ENCODE data around the gene MOB1A. TPM values are rescaled to one million over a fixed set of nuclear protein-coding genes. Genes with fewer than 3 reads are reported as not detected.
A peak's percentile ranks its signal among the peaks of the same experiment; 100 is the strongest.

Gene MOB1A
- polyA plus RNA-seq, 1 donor (not counting 4 experiments of a cell fraction or from before 2014, with no cell fraction given), result 92.4 TPM

GRCh38 chr2:74186038-74186437 lies 7.4 kb upstream of the MOB1A start:
- Histone ChIP-seq H3K27me3 (ENCODE audit: control insufficient read depth, extremely low read depth, insufficient read depth, low read length) (no peaks in the 10 kb centered on the region), H3K36me3 (ENCODE audit: control insufficient read depth in 2 of 2, extremely low read depth in 1 of 2, insufficient read depth in 2 of 2, low read length in 2 of 2) (no peaks in the 10 kb centered on the region), H4K20me1 (ENCODE audit: control insufficient read depth, extremely low read depth, insufficient read depth, low read length) (no peaks in the 10 kb centered on the region), H3K4me3 (ENCODE audit: control insufficient read depth in 2 of 3, extremely low read depth in 1 of 3, insufficient read depth in 2 of 3, low read depth in 1 of 3, low read length in 3 of 3) (no peak overlapping the region), H3K9me3 (ENCODE audit: control insufficient read depth, low read depth, low read length) (no peaks in the 10 kb centered on the region), H3K9ac (ENCODE audit: control insufficient read depth, extremely low read depth, insufficient read depth, low read length) (no peak overlapping the region), H3K4me2 (ENCODE audit: control insufficient read depth, extremely low read depth, insufficient read depth, low read depth, low read length) (no peak overlapping the region), H3K9me1 (ENCODE audit: control insufficient read depth, extremely low read depth, insufficient read depth, low read length) (no peaks in the 10 kb centered on the region), H2AFZ (ENCODE audit: control insufficient read depth, low read length) (no peak overlapping the region), H3K79me2 (ENCODE audit: control insufficient read depth, insufficient read depth, low read length) (no peaks in the 10 kb centered on the region), H3K4me1 (ENCODE audit: control insufficient read depth, extremely low read depth, insufficient read depth, low read length) (peaks cover 15% of the 10 kb centered on the region), H3K27ac (ENCODE audit: control insufficient read depth, insufficient read depth, low read length) (no peak overlapping the region)
- no peak for DNase-seq (ENCODE audit: low read depth, low spot score)
- FAIRE-seq, result no peak
- dilution Hi-C loops (cut with MboI; ENCODE audit: extremely low pct_ligation_motif_present, low sequenced_read_pairs), result no loop called here
- TF ChIP-seq CTCF (optimal IDR thresholded peaks at IDR 0.05 in 1 of 3, IDR thresholded peaks at IDR 0.05 in 1 of 3, conservative IDR thresholded peaks at IDR 0.05 in 1 of 3; ENCODE audit: extremely low read depth in 1 of 3, insufficient read depth in 2 of 3, low read length in 3 of 3), result no peak
- no peak for TF ChIP-seq EZH2 (IDR thresholded peaks at IDR 0.05; ENCODE audit: low read length)

- Histone ChIP-seq H4K20me1 (ENCODE audit: control insufficient read depth, extremely low read depth, insufficient read depth, low read length) (no peaks in the 10 kb centered on the region), H3K27ac (ENCODE audit: control insufficient read depth, insufficient read depth, low read length) (no peak overlapping the region), H3K36me3 (ENCODE audit: control insufficient read depth in 2 of 2, extremely low read depth in 1 of 2, insufficient read depth in 2 of 2, low read length in 2 of 2) (no peaks in the 10 kb centered on the region), H3K27me3 (ENCODE audit: control insufficient read depth, extremely low read depth, insufficient read depth, low read length) (no peaks in the 10 kb centered on the region), H3K9me1 (ENCODE audit: control insufficient read depth, extremely low read depth, insufficient read depth, low read length) (no peaks in the 10 kb centered on the region), H3K4me3 (ENCODE audit: control insufficient read depth in 2 of 3, extremely low read depth in 1 of 3, insufficient read depth in 2 of 3, low read depth in 1 of 3, low read length in 3 of 3) (no peak overlapping the region), H3K79me2 (ENCODE audit: control insufficient read depth, insufficient read depth, low read length) (no peaks in the 10 kb centered on the region), H2AFZ (ENCODE audit: control insufficient read depth, low read length) (no peak overlapping the region), H3K4me1 (ENCODE audit: control insufficient read depth, extremely low read depth, insufficient read depth, low read length) (peaks cover 19% of the 10 kb centered on the region), H3K9me3 (ENCODE audit: control insufficient read depth, low read depth, low read length) (no peaks in the 10 kb centered on the region), H3K9ac (ENCODE audit: control insufficient read depth, extremely low read depth, insufficient read depth, low read length) (no peak overlapping the region), H3K4me2 (ENCODE audit: control insufficient read depth, extremely low read depth, insufficient read depth, low read depth, low read length) (no peak overlapping the region)
- no peak for TF ChIP-seq EZH2 (IDR thresholded peaks at IDR 0.05; ENCODE audit: low read length)
- DNase-seq (ENCODE audit: low read depth, low spot score), result no peak
- FAIRE-seq, result no peak
- dilution Hi-C loops (cut with MboI; ENCODE audit: extremely low pct_ligation_motif_present, low sequenced_read_pairs), result no loop called here
Measured at GRCh38 chr2:74183878-74184277, 5.2 kb upstream of the MOB1A start.

- TF ChIP-seq EZH2 (IDR thresholded peaks at IDR 0.05; ENCODE audit: low read length) (no peak), CTCF (optimal IDR thresholded peaks at IDR 0.05 in 1 of 3, IDR thresholded peaks at IDR 0.05 in 1 of 3, conservative IDR thresholded peaks at IDR 0.05 in 1 of 3; ENCODE audit: extremely low read depth in 1 of 3, insufficient read depth in 2 of 3, low read length in 3 of 3) (no peak)
- H3K27me3 ChIP-seq (ENCODE audit: control insufficient read depth, extremely low read depth, insufficient read depth, low read length), result no peaks in the 10 kb centered on the region
- dilution Hi-C loops (cut with MboI; ENCODE audit: extremely low pct_ligation_motif_present, low sequenced_read_pairs), result no loop called here
- DNase-seq (ENCODE audit: low read depth, low spot score) (no peak), FAIRE-seq (no peak)
- H3K4me3 ChIP-seq (ENCODE audit: control insufficient read depth in 2 of 3, extremely low read depth in 1 of 3, insufficient read depth in 2 of 3, low read depth in 1 of 3, low read length in 3 of 3), result no peak overlapping the region
- no peaks in the 10 kb centered on the region for H3K9me3 ChIP-seq (ENCODE audit: control insufficient read depth, low read depth, low read length)
- peaks cover 9% of the 10 kb centered on the region for H3K4me1 ChIP-seq (ENCODE audit: control insufficient read depth, extremely low read depth, insufficient read depth, low read length)
- H3K27ac ChIP-seq (ENCODE audit: control insufficient read depth, insufficient read depth, low read length), result no peak overlapping the region
- peaks cover 1% of the 10 kb centered on the region for H4K20me1 ChIP-seq (ENCODE audit: control insufficient read depth, extremely low read depth, insufficient read depth, low read length)
- no peak overlapping the region for H3K4me2 ChIP-seq (ENCODE audit: control insufficient read depth, extremely low read depth, insufficient read depth, low read depth, low read length)
- H3K36me3 ChIP-seq (ENCODE audit: control insufficient read depth in 2 of 2, extremely low read depth in 1 of 2, insufficient read depth in 2 of 2, low read length in 2 of 2), result no peaks in the 10 kb centered on the region
- H3K9me1 ChIP-seq (ENCODE audit: control insufficient read depth, extremely low read depth, insufficient read depth, low read length), result no peaks in the 10 kb centered on the region
- H2AFZ ChIP-seq (ENCODE audit: control insufficient read depth, low read length), result peak overlapping the region; percentile 33
- peaks cover 18% of the 10 kb centered on the region for H3K79me2 ChIP-seq (ENCODE audit: control insufficient read depth, insufficient read depth, low read length)
- H3K9ac ChIP-seq (ENCODE audit: control insufficient read depth, extremely low read depth, insufficient read depth, low read length), result no peak overlapping the region
Measured at GRCh38 chr2:74181739-74182138, 3.1 kb upstream of the MOB1A start.

Measured in keratinocyte (primary cell).